SHP77 (cell line): ENCODE results near the gene PCDHA8.
"Not testable (repeated sequence)": the region's sequence is repeated elsewhere in the genome, so short reads cannot be mapped to it uniquely, and the experiment has no call there.

Experiments used
- DNase-seq, 2 experiments: peaks; one replicate each; lab custom pipeline; 2025; lab: John Stamatoyannopoulos, UW

PCDHA8 gene

DNA sequence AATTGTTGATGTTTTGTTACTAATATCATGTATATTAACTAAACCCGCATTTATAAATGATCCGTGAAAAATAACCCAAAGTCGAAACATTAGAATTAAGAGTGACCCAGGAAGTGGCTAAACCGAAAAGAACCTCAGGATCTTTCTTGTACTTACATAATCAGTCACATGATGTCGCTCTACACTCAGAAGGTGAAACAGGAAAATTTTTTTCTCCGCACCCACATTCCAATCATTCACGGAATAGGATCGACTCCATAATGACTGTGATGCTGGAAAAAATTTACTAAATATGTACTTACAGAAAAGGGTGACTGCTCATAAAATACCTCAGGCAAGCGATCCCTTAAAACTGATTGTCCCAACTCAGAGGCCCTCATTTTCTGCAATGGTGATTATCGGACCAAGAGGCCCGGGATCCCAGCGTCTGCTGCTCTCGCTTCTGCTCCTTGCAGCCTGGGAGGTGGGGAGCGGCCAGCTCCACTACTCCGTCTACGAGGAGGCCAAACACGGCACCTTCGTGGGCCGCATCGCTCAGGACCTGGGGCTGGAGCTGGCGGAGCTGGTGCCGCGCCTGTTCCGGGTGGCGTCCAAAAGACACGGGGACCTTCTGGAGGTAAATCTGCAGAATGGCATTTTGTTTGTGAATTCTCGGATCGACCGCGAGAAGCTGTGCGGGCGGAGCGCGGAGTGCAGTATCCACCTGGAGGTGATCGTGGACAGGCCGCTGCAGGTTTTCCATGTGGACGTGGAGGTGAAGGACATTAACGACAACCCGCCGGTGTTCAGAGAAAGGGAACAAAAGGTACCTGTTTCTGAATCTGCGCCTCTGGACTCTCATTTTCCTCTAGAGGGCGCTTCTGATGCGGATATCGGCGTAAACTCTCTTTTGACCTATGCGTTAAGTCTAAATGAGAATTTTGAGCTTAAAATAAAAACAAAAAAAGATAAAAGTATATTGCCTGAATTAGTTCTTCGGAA lies 34.4 kb downstream of the PCDHA8 start, which contains the start of gene PCDHA12:
Gene PCDHA12, plus strand, starts transcription at position 224 of the 981 bp plus-strand sequence. Its CDS starts 165 bp downstream, at position 389.
- DNase-seq, result no peak

DNA sequence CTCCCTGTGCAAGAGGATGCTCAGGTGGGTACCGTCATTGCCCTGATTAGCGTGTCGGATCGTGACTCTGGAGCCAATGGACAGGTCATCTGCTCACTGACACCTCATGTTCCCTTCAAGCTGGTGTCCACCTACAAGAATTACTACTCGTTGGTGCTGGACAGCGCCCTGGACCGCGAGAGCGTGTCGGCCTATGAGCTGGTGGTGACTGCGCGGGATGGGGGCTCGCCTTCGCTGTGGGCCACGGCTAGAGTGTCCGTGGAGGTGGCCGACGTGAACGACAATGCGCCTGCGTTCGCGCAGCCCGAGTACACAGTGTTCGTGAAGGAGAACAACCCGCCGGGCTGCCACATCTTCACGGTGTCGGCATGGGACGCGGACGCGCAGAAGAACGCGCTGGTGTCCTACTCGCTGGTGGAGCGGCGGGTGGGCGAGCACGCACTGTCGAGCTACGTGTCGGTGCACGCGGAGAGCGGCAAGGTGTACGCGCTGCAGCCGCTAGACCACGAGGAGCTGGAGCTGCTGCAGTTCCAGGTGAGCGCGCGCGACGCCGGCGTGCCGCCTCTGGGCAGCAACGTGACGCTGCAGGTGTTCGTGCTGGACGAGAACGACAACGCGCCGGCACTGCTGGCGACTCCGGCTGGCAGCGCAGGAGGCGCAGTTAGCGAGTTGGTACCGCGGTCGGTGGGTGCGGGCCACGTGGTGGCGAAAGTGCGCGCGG lies 35.7 kb downstream of the PCDHA8 start:
- DNase-seq, result not testable (repeated sequence)

DNA sequence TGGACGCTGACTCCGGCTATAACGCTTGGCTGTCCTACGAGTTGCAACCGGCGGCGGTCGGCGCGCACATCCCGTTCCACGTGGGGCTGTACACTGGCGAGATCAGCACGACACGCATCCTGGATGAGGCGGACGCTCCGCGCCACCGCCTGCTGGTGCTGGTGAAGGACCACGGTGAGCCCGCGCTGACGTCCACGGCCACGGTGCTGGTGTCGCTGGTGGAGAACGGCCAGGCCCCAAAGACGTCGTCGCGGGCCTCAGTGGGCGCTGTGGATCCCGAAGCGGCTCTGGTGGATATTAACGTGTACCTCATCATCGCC lies 36.2 kb downstream of the PCDHA8 start:
- DNase-seq, result no peak

DNA sequence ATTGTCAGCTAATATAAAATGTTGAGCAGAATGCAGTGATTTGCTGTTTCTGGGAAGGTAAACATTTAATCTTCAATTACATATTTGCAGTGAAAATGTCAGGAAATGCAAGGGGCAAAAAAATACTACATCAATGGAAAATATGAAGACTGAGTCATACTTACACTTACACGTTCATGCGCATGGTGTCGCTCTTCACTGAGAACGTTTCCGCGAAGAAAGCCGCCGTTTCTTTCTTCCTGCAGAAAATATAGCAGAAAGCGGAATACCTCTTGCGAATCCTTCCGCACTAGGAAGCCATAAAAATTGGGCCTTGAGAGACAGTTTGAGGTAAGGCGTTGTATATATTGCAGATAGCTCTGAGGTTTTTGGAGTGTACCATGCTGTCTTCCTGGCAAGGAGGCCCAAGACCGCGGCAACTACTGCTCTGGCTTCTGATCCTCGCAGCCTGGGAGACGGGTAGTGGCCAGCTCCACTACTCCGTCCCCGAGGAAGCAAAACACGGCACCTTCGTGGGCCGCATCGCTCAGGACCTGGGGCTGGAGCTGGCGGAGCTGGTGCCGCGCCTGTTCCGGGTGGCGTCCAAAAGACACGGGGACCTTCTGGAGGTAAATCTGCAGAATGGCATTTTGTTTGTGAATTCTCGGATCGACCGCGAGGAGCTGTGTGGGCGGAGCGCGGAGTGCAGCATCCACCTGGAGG lies 41.1 kb downstream of the PCDHA8 start, which contains the start of gene PCDHA13:
Gene PCDHA13, plus strand, starts transcription at position 236 of the 702 bp plus-strand sequence. Its CDS starts 145 bp downstream, at position 381.
- no peak for DNase-seq

DNA sequence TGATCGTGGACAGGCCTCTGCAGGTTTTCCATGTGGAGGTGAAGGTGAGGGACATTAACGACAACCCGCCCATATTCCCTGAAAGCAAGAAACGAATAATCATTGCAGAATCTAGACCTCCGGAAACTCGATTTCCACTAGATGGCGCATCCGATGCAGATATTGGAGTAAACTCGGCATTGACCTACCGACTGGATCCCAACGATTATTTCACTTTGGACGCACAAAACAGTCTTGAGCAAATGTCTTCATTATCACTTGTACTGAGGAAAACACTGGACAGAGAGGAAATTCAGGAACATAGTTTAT lies 41.6 kb downstream of the PCDHA8 start:
- DNase-seq, result no peak

DNA sequence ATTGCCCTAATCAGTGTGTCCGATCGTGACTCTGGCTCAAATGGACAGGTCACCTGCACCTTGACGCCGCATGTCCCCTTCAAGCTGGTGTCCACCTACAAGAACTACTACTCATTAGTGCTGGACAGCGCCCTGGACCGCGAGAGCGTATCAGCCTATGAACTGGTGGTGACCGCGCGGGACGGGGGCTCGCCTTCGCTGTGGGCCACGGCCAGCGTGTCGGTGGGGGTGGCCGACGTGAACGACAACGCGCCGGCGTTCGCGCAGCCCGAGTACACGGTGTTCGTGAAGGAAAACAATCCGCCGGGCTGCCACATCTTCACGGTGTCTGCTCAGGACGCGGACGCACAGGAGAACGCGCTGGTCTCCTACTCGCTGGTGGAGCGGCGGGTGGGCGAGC lies 42.4 kb downstream of the PCDHA8 start:
- no peak for DNase-seq

DNA sequence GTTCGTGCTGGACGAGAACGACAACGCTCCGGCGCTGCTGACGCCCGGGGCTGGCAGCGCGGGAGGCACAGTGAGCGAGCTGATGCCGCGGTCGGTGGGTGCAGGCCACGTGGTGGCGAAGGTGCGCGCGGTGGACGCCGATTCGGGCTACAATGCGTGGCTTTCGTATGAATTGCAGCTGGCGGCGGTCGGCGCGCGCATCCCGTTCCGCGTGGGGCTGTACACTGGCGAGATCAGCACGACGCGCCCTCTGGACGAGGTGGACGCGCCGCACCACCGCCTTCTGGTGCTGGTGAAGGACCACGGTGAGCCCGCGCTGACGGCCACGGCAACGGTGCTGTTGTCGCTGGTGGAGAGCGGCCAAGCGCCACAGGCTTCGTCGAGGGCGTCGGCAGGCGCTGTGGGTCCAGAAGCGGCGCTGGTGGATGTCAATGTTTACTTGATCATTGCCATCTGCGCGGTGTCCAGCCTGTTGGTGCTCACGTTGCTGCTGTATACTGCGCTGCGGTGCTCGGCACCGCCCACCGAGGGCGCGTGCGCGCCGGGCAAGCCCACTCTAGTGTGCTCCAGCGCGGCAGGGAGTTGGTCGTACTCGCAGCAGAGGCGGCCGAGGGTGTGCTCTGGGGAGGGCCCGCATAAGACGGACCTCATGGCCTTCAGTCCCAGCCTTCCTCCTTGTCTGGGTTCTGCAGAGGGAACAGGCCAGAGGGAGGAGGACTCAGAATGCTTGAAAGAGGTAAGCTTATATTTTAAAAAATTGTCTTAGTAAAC lies 43.1 kb downstream of the PCDHA8 start:
- no peak for DNase-seq
